NB4 (cell line): ENCODE measurements around the gene HK3.

Source experiments
- CTCF ChIP-seq: IDR thresholded peaks from one replicate; pipeline ENCODE4 v1.5.1; 2012; ENCODE audit warnings: low read depth, low read length
- POLR2A ChIP-seq: IDR thresholded peaks from 2 replicates; pipeline ENCODE4 v1.6.1; 2011; ENCODE audit warnings: mild to moderate bottlenecking; ENCODE audit not compliant: insufficient read length; ENCODE audit errors: extremely low read depth
- TF ChIP-seq, protein P1 (sequence below): IDR thresholded peaks from 2 replicates; pipeline ENCODE4 v1.6.1; 2011; ENCODE audit warnings: low read depth, low read length

GRCh38 chr5:176900780-176901204, 1.6 kb upstream of the HK3 start:
- no peak for TF ChIP-seq POLR2A
- no peak for TF ChIP-seq CTCF
- TF ChIP-seq, protein P1, sequence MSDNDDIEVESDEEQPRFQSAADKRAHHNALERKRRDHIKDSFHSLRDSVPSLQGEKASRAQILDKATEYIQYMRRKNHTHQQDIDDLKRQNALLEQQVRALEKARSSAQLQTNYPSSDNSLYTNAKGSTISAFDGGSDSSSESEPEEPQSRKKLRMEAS = no peak
